ENCODE measurements around the gene ATXN10. TPM values are rescaled to one million over a fixed set of nuclear protein-coding genes. Genes with fewer than 3 reads are reported as not detected.

The ATXN10 gene
- total RNA-seq, 1 donor from 2014 or later: 156 TPM

- DNase-seq (ENCODE audit: low spot score): no peak
- intact Hi-C loops (cut with DNase I): no loop called here
These were observed 130.4 kb downstream of the ATXN10 start for GRCh38 chr22:45802054-45802453.

- DNase-seq (ENCODE audit: low spot score): no peak
- intact Hi-C loops (cut with DNase I): no loop called here
These were observed 132.8 kb downstream of the ATXN10 start for GRCh38 chr22:45804319-45804985.

- intact Hi-C loops (cut with DNase I): no loop called here
- no peak for DNase-seq (ENCODE audit: low spot score)
These were observed 133.3 kb downstream of the ATXN10 start for GRCh38 chr22:45804986-45805325.

GRCh38 chr22:45805413-45805812, 133.8 kb downstream of the ATXN10 start:
- DNase-seq (ENCODE audit: low spot score): no peak
- intact Hi-C loops (cut with DNase I): no loop called here

- no peak for DNase-seq (ENCODE audit: low spot score)
- intact Hi-C loops (cut with DNase I): no loop called here
These were observed 135.7 kb downstream of the ATXN10 start for GRCh38 chr22:45807156-45807915.

GRCh38 chr22:45812910-45813309, 141.3 kb downstream of the ATXN10 start:
- intact Hi-C loops (cut with DNase I): no loop called here
- DNase-seq (ENCODE audit: low spot score): no peak

GRCh38 chr22:45814198-45814597, 142.6 kb downstream of the ATXN10 start:
- no peak for DNase-seq (ENCODE audit: low spot score)

GRCh38 chr22:45816776-45817175, 145.1 kb downstream of the ATXN10 start:
- DNase-seq (ENCODE audit: low spot score): no peak
- intact Hi-C loops (cut with DNase I): no loop called here

More at GRCh38 chr22:45814198-45814597, 142.6 kb downstream of the ATXN10 start:
- intact Hi-C loops (cut with DNase I): no loop called here

- no peak for DNase-seq (ENCODE audit: low spot score)
- intact Hi-C loops (cut with DNase I): no loop called here
These were observed 146.2 kb downstream of the ATXN10 start for GRCh38 chr22:45817745-45818423.

- intact Hi-C loops (cut with DNase I): no loop called here
- DNase-seq (ENCODE audit: low spot score): no peak
These were observed 146.9 kb downstream of the ATXN10 start for GRCh38 chr22:45818424-45819085.

- intact Hi-C loops (cut with DNase I): no loop called here
- DNase-seq (ENCODE audit: low spot score): no peak
These were observed 147.7 kb downstream of the ATXN10 start for GRCh38 chr22:45819305-45819704.

GRCh38 chr22:45823336-45823735, 151.7 kb downstream of the ATXN10 start:
- DNase-seq (ENCODE audit: low spot score): no peak
- intact Hi-C loops (cut with DNase I): no loop called here

GRCh38 chr22:45826520-45826919, 154.9 kb downstream of the ATXN10 start:
- intact Hi-C loops (cut with DNase I): no loop called here
- DNase-seq (ENCODE audit: low spot score): no peak

- no peak for DNase-seq (ENCODE audit: low spot score)
These were observed 157.2 kb downstream of the ATXN10 start for GRCh38 chr22:45828841-45829240.

GRCh38 chr22:45830531-45831245, 159.1 kb downstream of the ATXN10 start:
- DNase-seq (ENCODE audit: low spot score): no peak
- intact Hi-C loops (cut with DNase I): no loop called here

More at GRCh38 chr22:45828841-45829240, 157.2 kb downstream of the ATXN10 start:
- intact Hi-C loops (cut with DNase I): no loop called here

- intact Hi-C loops (cut with DNase I): no loop called here
- no peak for DNase-seq (ENCODE audit: low spot score)
These were observed 159.8 kb downstream of the ATXN10 start for GRCh38 chr22:45831394-45831793.

GRCh38 chr22:45832180-45832579, 160.5 kb downstream of the ATXN10 start:
- intact Hi-C loops (cut with DNase I): no loop called here
- DNase-seq (ENCODE audit: low spot score): no peak

- intact Hi-C loops (cut with DNase I): no loop called here
- DNase-seq (ENCODE audit: low spot score): no peak
These were observed 161.4 kb downstream of the ATXN10 start for GRCh38 chr22:45832959-45833580.

- DNase-seq (ENCODE audit: low spot score): no peak
- intact Hi-C loops (cut with DNase I): no loop called here
These were observed 162.0 kb downstream of the ATXN10 start for GRCh38 chr22:45833613-45834012.

All from cardiac septum (tissue), 1 donor.